OCI-LY7 (cell line): Measurements from ENCODE around the gene ERCC3.

ENCODE experiments used
- EZH2phosphoT487 ChIP-seq: fragments of 200-600 bp; sonication (generic); IDR thresholded peaks from 2 replicates; pipeline ENCODE4 v1.6.1; 2018; ENCODE audit warnings: low read depth, borderline replicate concordance, mild to moderate bottlenecking, mixed run types, antibody characterized with exemption, low read length, moderate library complexity, mixed read lengths
- TF ChIP-seq, protein P1 (sequence below): fragments of 200-600 bp; sonication (generic); conservative IDR thresholded peaks from 2 replicates; pipeline ENCODE4 v1.5.1; 2014; ENCODE audit warnings: mild to moderate bottlenecking, antibody characterized with exemption, low read length, moderate library complexity, mixed read lengths

DNA sequence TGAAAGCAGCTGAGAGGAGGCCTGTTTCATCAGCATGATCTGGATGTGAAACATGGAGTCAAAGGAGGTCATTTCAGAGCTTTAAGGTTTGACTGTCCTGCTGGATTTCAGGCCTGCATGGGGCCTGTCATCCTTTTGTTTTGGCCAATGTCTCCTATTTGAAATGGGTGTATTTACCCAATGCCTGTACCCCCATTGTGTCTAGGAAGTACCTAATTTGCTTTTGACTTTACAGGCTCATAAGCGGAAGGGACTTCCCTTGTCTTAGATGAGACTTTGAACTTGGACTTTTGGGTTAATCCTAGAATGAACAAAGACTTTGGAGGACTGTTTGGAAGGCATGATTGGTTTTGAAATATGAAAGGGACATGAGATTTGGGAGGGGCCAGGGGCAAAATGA lies 54.5 kb downstream of the ERCC3 start:
- TF ChIP-seq, protein P1, sequence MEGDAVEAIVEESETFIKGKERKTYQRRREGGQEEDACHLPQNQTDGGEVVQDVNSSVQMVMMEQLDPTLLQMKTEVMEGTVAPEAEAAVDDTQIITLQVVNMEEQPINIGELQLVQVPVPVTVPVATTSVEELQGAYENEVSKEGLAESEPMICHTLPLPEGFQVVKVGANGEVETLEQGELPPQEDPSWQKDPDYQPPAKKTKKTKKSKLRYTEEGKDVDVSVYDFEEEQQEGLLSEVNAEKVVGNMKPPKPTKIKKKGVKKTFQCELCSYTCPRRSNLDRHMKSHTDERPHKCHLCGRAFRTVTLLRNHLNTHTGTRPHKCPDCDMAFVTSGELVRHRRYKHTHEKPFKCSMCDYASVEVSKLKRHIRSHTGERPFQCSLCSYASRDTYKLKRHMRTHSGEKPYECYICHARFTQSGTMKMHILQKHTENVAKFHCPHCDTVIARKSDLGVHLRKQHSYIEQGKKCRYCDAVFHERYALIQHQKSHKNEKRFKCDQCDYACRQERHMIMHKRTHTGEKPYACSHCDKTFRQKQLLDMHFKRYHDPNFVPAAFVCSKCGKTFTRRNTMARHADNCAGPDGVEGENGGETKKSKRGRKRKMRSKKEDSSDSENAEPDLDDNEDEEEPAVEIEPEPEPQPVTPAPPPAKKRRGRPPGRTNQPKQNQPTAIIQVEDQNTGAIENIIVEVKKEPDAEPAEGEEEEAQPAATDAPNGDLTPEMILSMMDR, result no peak
- no peak for TF ChIP-seq EZH2phosphoT487
